ENCODE data around the gene NDRG3.

NDRG3 gene

GRCh38 chr20:36775196-36775595, 29.3 kb upstream of the NDRG3 start:
- Mint-ChIP-seq H3K9me3 (peaks cover 3% of the 10 kb centered on the region), H3K36me3 (ENCODE audit: low read depth) (peaks cover 10% of the 10 kb centered on the region), H3K4me3 (peak overlapping the region; percentile 61), H3K4me1 (peaks cover 27% of the 10 kb centered on the region), H3K27me3 (peaks cover 3% of the 10 kb centered on the region), H3K27ac (no peak overlapping the region)
- no peak for ATAC-seq
- DNase-seq = no peak

DNA sequence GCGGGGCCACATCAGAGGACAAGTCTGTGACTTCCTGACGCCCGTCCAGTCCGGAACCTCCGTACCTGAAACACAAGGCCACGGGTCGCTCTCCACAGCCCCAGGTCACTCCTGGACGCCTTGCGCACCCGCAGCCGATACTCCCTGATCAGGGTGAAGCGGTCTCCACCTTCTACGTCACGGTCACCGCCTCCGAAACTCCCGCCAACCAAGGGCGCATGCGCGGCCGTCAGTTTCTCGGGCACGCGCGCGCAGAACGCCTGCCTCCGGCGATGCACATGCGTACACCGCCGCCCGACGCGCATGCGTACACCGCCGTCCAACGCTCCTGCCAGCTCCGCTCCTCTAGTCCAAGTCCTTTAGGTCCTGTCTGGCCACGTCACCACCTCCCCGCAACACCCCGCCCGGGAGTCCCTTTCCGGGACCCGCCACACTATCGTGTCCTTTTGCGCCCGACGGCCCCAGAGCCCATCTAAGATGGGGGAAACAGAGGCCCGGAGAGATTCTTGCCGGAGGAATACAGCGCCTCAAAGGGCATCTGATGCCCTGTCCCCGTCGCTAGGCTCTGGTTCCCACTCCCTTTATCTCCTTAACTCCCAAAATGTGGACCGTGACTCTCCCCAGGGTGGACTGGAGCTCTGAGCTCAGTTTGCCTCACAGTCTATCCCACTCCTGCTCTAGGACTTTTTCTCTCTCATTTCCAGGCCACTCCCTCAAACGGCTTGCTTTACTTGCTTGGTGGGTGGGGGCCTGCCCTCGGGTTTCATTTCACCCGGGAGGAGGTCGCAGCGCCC, 27.9 kb upstream of the NDRG3 start, which contains the start of gene DSN1:
TSS of gene DSN1 (minus strand) at position 167 of the 794 bp plus-strand sequence. CDS start 2,305 bp downstream, outside the sequence.
- Mint-ChIP-seq H3K36me3 (ENCODE audit: low read depth) (peaks cover 10% of the 10 kb centered on the region), H3K9me3 (peaks cover 3% of the 10 kb centered on the region), H3K27ac (peak within 1 kb of the TSS; percentile 100), H3K4me3 (peak within 1 kb of the TSS; percentile 89), H3K27me3 (peaks cover 3% of the 10 kb centered on the region), H3K4me1 (peaks cover 27% of the 10 kb centered on the region)
- peak; percentile 100 for DNase-seq
- peak; percentile 93 for ATAC-seq

DNA sequence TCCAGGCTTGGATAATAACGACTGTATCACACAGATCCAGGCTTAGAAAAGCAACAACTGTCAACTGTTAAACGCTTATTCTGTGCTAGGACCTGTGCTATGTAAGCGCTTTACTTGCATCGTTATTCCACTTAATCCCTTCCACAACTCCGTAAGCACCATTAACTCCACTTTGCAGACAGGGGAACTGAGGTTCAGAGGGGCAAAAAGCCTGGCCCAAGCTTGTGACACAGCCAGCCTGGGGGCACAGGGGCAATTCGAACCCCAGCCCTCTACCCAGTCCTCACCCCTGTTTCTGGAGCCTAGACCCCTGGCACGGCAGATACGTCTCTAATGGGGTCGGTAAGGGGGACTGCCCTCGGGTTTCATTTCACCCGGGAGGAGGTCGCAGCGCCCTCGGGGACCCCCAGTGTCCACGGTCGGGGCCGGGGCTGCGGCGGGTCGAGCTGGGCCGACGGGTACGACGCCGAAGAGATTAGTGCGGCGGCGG, 27.3 kb upstream of the NDRG3 start:
- ATAC-seq (no peak), DNase-seq (no peak)
- Mint-ChIP-seq H3K4me1 (peaks cover 27% of the 10 kb centered on the region), H3K9me3 (peaks cover 3% of the 10 kb centered on the region), H3K27me3 (peaks cover 3% of the 10 kb centered on the region), H3K36me3 (ENCODE audit: low read depth) (peaks cover 10% of the 10 kb centered on the region), H3K4me3 (peak overlapping the region; percentile 89), H3K27ac (peak overlapping the region; percentile 100)

GRCh38 chr20:36770680-36771079, 24.8 kb upstream of the NDRG3 start:
- no peak overlapping the region for H3K27ac Mint-ChIP-seq

DNA sequence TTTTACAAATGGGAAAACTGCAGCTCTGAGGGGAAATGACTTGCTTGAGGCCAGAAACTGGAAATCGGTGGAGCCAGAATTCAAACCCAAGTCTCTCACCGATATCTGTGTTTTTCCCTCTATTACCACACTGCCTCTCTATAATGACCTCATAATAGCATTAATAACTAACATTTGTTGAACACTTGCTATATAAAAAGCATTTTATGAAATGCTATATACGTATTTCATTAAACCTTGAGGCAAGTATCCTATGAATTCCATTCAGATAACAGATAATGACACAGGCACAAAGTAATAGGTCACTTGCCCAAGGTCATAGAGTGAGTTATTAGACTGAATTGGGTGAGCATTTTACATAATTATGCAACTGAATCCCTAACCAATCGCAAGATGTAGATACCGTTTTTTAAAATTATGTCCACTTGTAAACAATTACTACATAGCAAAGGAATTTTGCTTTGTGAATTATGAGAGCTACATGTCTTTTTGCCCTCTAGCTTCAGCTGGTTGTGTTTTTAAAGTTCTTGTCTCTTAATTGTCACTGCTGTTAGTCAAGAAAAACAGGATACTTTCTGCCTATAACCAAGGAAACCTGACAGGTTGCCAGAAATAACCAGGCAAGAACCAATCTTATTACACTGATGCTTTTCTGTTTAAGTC, 23.0 kb upstream of the NDRG3 start:
- Mint-ChIP-seq H3K4me1 (peaks cover 22% of the 10 kb centered on the region), H3K27ac (no peak overlapping the region), H3K4me3 (no peak overlapping the region), H3K9me3 (peaks cover 3% of the 10 kb centered on the region), H3K36me3 (ENCODE audit: low read depth) (peaks cover 16% of the 10 kb centered on the region), H3K27me3 (peaks cover 3% of the 10 kb centered on the region)
- no peak for ATAC-seq
- DNase-seq = no peak

More at GRCh38 chr20:36770680-36771079, 24.8 kb upstream of the NDRG3 start:
- H3K9me3 Mint-ChIP-seq = peaks cover 3% of the 10 kb centered on the region
- DNase-seq (no peak), ATAC-seq (no peak)
- peaks cover 27% of the 10 kb centered on the region for H3K4me1 Mint-ChIP-seq
- H3K4me3 Mint-ChIP-seq = no peak overlapping the region
- H3K36me3 Mint-ChIP-seq (ENCODE audit: low read depth) = peaks cover 10% of the 10 kb centered on the region
- H3K27me3 Mint-ChIP-seq = peaks cover 3% of the 10 kb centered on the region

- no peak overlapping the region for H3K4me3 Mint-ChIP-seq
- H3K4me1 Mint-ChIP-seq = peaks cover 5% of the 10 kb centered on the region
- no peak overlapping the region for H3K27ac Mint-ChIP-seq
- no peaks in the 10 kb centered on the region for H3K27me3 Mint-ChIP-seq
- peaks cover 24% of the 10 kb centered on the region for H3K36me3 Mint-ChIP-seq (ENCODE audit: low read depth)
- no peak for ATAC-seq
- no peak for DNase-seq
- no peaks in the 10 kb centered on the region for H3K9me3 Mint-ChIP-seq
Measured at GRCh38 chr20:36761125-36761524, 15.2 kb upstream of the NDRG3 start.

GRCh38 chr20:36760647-36761046, 14.8 kb upstream of the NDRG3 start:
- no peak overlapping the region for H3K4me3 Mint-ChIP-seq
- no peak for DNase-seq
- no peaks in the 10 kb centered on the region for H3K9me3 Mint-ChIP-seq
- no peaks in the 10 kb centered on the region for H3K27me3 Mint-ChIP-seq
- no peak for ATAC-seq
- peaks cover 24% of the 10 kb centered on the region for H3K36me3 Mint-ChIP-seq (ENCODE audit: low read depth)
- peaks cover 5% of the 10 kb centered on the region for H3K4me1 Mint-ChIP-seq
- H3K27ac Mint-ChIP-seq = no peak overlapping the region

DNA sequence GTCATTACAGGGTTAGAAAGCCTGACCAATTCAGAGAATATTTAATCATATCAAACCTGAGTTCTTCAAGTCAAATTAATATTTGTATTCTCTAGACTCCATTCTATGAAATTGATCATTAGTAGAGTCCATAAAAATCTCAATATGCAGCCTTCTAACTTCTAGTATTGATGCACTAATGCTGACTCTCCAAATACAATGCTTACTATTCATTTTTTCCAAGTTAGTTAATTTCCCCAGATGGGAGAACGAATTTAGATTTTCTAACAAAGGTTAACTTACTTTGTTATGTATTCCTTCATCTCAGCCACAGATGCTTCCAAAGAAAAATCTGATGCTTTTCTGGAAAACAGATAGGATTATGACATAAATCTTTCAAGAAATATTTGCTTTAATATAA, 12.4 kb upstream of the NDRG3 start:
- Mint-ChIP-seq H3K4me3 (no peak overlapping the region), H3K27ac (no peak overlapping the region), H3K4me1 (peaks cover 5% of the 10 kb centered on the region), H3K9me3 (no peaks in the 10 kb centered on the region), H3K36me3 (ENCODE audit: low read depth) (peaks cover 26% of the 10 kb centered on the region), H3K27me3 (no peaks in the 10 kb centered on the region)
- DNase-seq = no peak
- no peak for ATAC-seq

GRCh38 chr20:36756496-36756895, 10.6 kb upstream of the NDRG3 start:
- no peak for ATAC-seq
- Mint-ChIP-seq H3K9me3 (no peaks in the 10 kb centered on the region), H3K4me1 (peaks cover 5% of the 10 kb centered on the region), H3K27ac (no peak overlapping the region), H3K27me3 (no peaks in the 10 kb centered on the region), H3K4me3 (no peak overlapping the region), H3K36me3 (ENCODE audit: low read depth) (peaks cover 37% of the 10 kb centered on the region)
- no peak for DNase-seq

DNA sequence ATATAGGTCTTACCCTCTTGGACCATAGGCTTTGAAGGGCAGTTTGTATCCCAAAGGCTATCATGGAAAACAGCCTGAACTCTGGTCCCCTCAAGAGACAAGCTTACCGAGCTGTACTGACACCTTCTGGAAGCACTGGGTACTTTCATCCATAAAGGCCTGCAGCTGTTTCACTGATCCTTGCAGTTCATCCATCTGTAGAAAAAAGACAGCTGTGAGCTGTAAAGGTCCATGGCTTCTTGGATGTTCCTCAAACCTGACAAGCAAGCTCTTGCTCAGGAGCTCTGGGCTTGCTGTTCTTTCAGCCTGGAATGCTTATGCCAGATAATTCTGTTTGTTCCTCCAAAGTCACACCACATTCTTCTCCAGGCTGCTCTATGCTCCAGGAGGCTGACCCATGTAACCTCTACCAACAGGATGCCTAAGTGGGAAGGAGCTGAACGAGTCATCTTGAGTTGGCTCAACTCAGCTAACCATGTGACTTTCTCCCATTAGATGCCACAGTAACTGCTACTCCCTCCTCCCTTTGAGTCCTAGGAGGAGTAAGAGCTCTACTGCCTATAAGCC, 8.8 kb upstream of the NDRG3 start:
- ATAC-seq (peak; percentile 81), DNase-seq (peak; percentile 32)
- Mint-ChIP-seq H3K36me3 (ENCODE audit: low read depth) (peaks cover 35% of the 10 kb centered on the region), H3K9me3 (no peaks in the 10 kb centered on the region), H3K27ac (no peak overlapping the region), H3K4me1 (peaks cover 5% of the 10 kb centered on the region), H3K4me3 (no peak overlapping the region), H3K27me3 (no peaks in the 10 kb centered on the region)

- H3K9me3 Mint-ChIP-seq = no peaks in the 10 kb centered on the region
- DNase-seq (no peak), ATAC-seq (no peak)
- no peaks in the 10 kb centered on the region for H3K27me3 Mint-ChIP-seq
- H3K36me3 Mint-ChIP-seq (ENCODE audit: low read depth) = peaks cover 35% of the 10 kb centered on the region
- peaks cover 2% of the 10 kb centered on the region for H3K4me1 Mint-ChIP-seq
- H3K4me3 Mint-ChIP-seq = no peak overlapping the region
- no peak overlapping the region for H3K27ac Mint-ChIP-seq
Measured at GRCh38 chr20:36752582-36752981, 6.7 kb upstream of the NDRG3 start.

- H3K27ac Mint-ChIP-seq = peak overlapping the region; percentile 49
- H3K4me1 Mint-ChIP-seq = peaks cover 21% of the 10 kb centered on the region
- no peak for ATAC-seq
- peak; percentile 50 for DNase-seq
- H3K4me3 Mint-ChIP-seq = peak overlapping the region; percentile 83
- H3K27me3 Mint-ChIP-seq = no peaks in the 10 kb centered on the region
- peaks cover 4% of the 10 kb centered on the region for H3K36me3 Mint-ChIP-seq (ENCODE audit: low read depth)
- H3K9me3 Mint-ChIP-seq = no peaks in the 10 kb centered on the region
Measured at GRCh38 chr20:36745234-36745926, 510 bp downstream of the NDRG3 start.

GRCh38 chr20:36744764-36745191, 1.1 kb downstream of the NDRG3 start:
- H3K27me3 Mint-ChIP-seq = no peaks in the 10 kb centered on the region
- ATAC-seq = no peak
- peak overlapping the region; percentile 16 for H3K27ac Mint-ChIP-seq
- H3K4me3 Mint-ChIP-seq = peak overlapping the region; percentile 83
- H3K36me3 Mint-ChIP-seq (ENCODE audit: low read depth) = peaks cover 4% of the 10 kb centered on the region
- no peak for DNase-seq
- H3K4me1 Mint-ChIP-seq = peaks cover 21% of the 10 kb centered on the region
- H3K9me3 Mint-ChIP-seq = no peaks in the 10 kb centered on the region

DNA sequence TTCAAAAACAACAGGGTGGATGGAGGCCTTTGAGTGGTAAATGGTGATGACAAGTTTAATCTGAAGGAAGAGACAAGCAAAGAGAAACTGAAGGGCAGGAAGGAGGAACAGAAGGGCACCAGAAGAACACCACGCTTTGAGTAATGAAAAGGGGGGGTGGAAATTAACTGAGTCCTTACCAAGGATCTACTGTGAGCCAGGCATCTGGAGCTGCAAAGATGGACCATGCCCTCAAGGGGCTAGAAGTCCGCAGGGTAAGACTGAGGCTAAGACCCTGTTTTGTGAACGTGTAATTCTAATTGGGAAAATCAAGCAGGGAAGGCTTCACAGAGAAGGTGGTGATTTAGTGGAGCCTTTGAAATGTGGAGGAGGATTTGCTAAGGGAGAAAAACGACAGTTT, 1.6 kb downstream of the NDRG3 start:
- H3K36me3 Mint-ChIP-seq (ENCODE audit: low read depth) = no peaks in the 10 kb centered on the region
- peaks cover 21% of the 10 kb centered on the region for H3K4me1 Mint-ChIP-seq
- H3K27me3 Mint-ChIP-seq = no peaks in the 10 kb centered on the region
- DNase-seq (no peak), ATAC-seq (no peak)
- H3K9me3 Mint-ChIP-seq = no peaks in the 10 kb centered on the region
- peak overlapping the region; percentile 16 for H3K27ac Mint-ChIP-seq
- H3K4me3 Mint-ChIP-seq = peak overlapping the region; percentile 83

Measured in activated naive CD8-positive, alpha-beta T cell treated with anti-CD3 and anti-CD28 coated beads, Interleukin-2, amount 50 U/mL, for 24 hours (primary cell).